Gastroesophageal sphincter (tissue), 2 donors: ENCODE measurements around the gene SIPA1L3.

Experiments used
- EP300 ChIP-seq: sonication (generic); formaldehyde crosslinking; IDR thresholded peaks from one replicate; pipeline ENCODE4 v1.6.1; 2017; ENCODE audit warnings: antibody characterized with exemption, mild to moderate bottlenecking
- POLR2A ChIP-seq, 2 donors: fragments of 450-650 bp; IDR thresholded peaks; one replicate each; pipeline ENCODE4 v1.6.1; 2017; ENCODE audit warnings: antibody characterized with exemption in 2 of 2, mild to moderate bottlenecking in 2 of 2, moderate library complexity in 1 of 2
- POLR2AphosphoS5 ChIP-seq: sonication (generic); formaldehyde crosslinking; IDR thresholded peaks from one replicate; pipeline ENCODE4 v1.6.1; 2017; ENCODE audit warnings: antibody characterized with exemption

- TF ChIP-seq EP300: no peak
- TF ChIP-seq POLR2A (IDR thresholded peaks at IDR 0.05): no peak
- TF ChIP-seq POLR2AphosphoS5: no peak
Measured at GRCh38 chr19:38018694-38019395, 111.8 kb downstream of the SIPA1L3 start.
